WTC11 (cell line): ENCODE results near the gene SBF2. TPM values are rescaled to one million over a fixed set of nuclear protein-coding genes. Genes with fewer than 3 reads are reported as not detected.

Source experiments
- ATAC-seq: fragments of 200-7000 bp; cut with Tn5 transposase; 2 replicates; pipeline ENCODE4 v1.10.0; 2021; ENCODE audit warnings: mild to moderate bottlenecking, moderate library complexity
- CTCF ChIA-PET: fragments of 300-600 bp; sonication (Branson Sonifier 250); formaldehyde crosslinking; loops from one replicate; lab custom pipeline; 2021; ENCODE audit warnings: antibody characterized with exemption; lab: Charles Lee
- POLR2A ChIA-PET: fragments of 350-600 bp; sonication (Branson Sonifier 250); formaldehyde crosslinking; loops from one replicate; lab custom pipeline; 2021; ENCODE audit warnings: antibody characterized with exemption; lab: Charles Lee
- DNase-seq: peaks from one replicate; pipeline ENCODE4 v3.0.0; 2021; ENCODE audit warnings: low spot score
- H3K27ac Mint-ChIP-seq: 2 replicates; pipeline ENCODE4 v1.8.0; 2021; ENCODE audit warnings: mixed read lengths
- H3K27me3 Mint-ChIP-seq: 2 replicates; pipeline ENCODE4 v1.8.0; 2021; ENCODE audit warnings: low read depth, mild to moderate bottlenecking, moderate library complexity, mixed read lengths
- H3K36me3 Mint-ChIP-seq: 2 replicates; pipeline ENCODE4 v1.8.0; 2021; ENCODE audit warnings: mixed read lengths
- H3K4me1 Mint-ChIP-seq: 2 replicates; pipeline ENCODE4 v1.8.0; 2022; ENCODE audit warnings: mixed read lengths
- H3K4me3 Mint-ChIP-seq: 2 replicates; pipeline ENCODE4 v1.8.0; 2021; ENCODE audit warnings: mild to moderate bottlenecking, moderate library complexity, mixed read lengths
- H3K9me3 Mint-ChIP-seq: 2 replicates; pipeline ENCODE4 v1.8.0; 2021; ENCODE audit warnings: mixed read lengths
- CREM ChIP-seq: sonication (generic); formaldehyde crosslinking; IDR thresholded peaks from 2 replicates; pipeline ENCODE4 v1.8.1; 2022; ENCODE audit warnings: mild to moderate bottlenecking, missing genetic modification reagents, moderate library complexity
- ESRRA ChIP-seq: sonication (generic); formaldehyde crosslinking; IDR thresholded peaks from 2 replicates; pipeline ENCODE4 v1.8.1; 2022; ENCODE audit warnings: mild to moderate bottlenecking, missing genetic modification reagents, borderline replicate concordance
- KAT7 ChIP-seq: sonication (generic); formaldehyde crosslinking; IDR thresholded peaks from 2 replicates; pipeline ENCODE4 v1.8.1; 2023; ENCODE audit warnings: missing genetic modification reagents, mild to moderate bottlenecking, borderline replicate concordance
- NFE2L1 ChIP-seq: sonication (generic); formaldehyde crosslinking; IDR thresholded peaks from 2 replicates; pipeline ENCODE4 v1.8.1; 2023; ENCODE audit warnings: missing genetic modification reagents
- NR1H2 ChIP-seq: sonication (generic); formaldehyde crosslinking; IDR thresholded peaks from 2 replicates; pipeline ENCODE4 v1.9.0; 2021; ENCODE audit warnings: mild to moderate bottlenecking, moderate library complexity, missing genetic modification reagents
- SMAD3 ChIP-seq: sonication (generic); formaldehyde crosslinking; IDR thresholded peaks from 2 replicates; pipeline ENCODE4 v1.8.0; 2022; ENCODE audit warnings: missing genetic modification reagents, mild to moderate bottlenecking, borderline replicate concordance
- TCF7 ChIP-seq: sonication (generic); formaldehyde crosslinking; IDR thresholded peaks from 2 replicates; pipeline ENCODE4 v1.8.0; 2022; ENCODE audit warnings: mild to moderate bottlenecking, low read depth, missing genetic modification reagents, moderate library complexity
- ZBTB21 ChIP-seq: sonication (generic); formaldehyde crosslinking; IDR thresholded peaks from 2 replicates; pipeline ENCODE4 v1.8.1; 2023; ENCODE audit warnings: mild to moderate bottlenecking, missing genetic modification reagents, borderline replicate concordance
- ZNF219 ChIP-seq: sonication (generic); formaldehyde crosslinking; IDR thresholded peaks from 2 replicates; pipeline ENCODE4 v1.8.0; 2023; ENCODE audit warnings: missing genetic modification reagents, mild to moderate bottlenecking, borderline replicate concordance
- ZNF263 ChIP-seq: sonication (generic); formaldehyde crosslinking; IDR thresholded peaks from 2 replicates; pipeline ENCODE4 v1.8.1; 2022; ENCODE audit warnings: low read depth, mild to moderate bottlenecking, moderate library complexity, missing genetic modification reagents
- ZNF317 ChIP-seq: sonication (generic); formaldehyde crosslinking; IDR thresholded peaks from 2 replicates; pipeline ENCODE4 v1.8.1; 2023; ENCODE audit warnings: low read depth, mild to moderate bottlenecking, moderate library complexity, missing genetic modification reagents, borderline replicate concordance
- total RNA-seq: library from RNA; stranded (reverse); gene quantifications from 3 replicates; pipeline ENCODE4 v1.2.3, GENCODE V29; 2021
- TF ChIP-seq, protein P1 (sequence below): sonication (generic); formaldehyde crosslinking; conservative IDR thresholded peaks from 2 replicates; pipeline ENCODE4 v1.8.1; 2023; ENCODE audit warnings: mild to moderate bottlenecking, low read depth, missing genetic modification reagents, moderate library complexity
- TF ChIP-seq, protein P2 (sequence below): sonication (generic); formaldehyde crosslinking; IDR thresholded peaks from 2 replicates; pipeline ENCODE4 v1.8.0; 2022; ENCODE audit warnings: mild to moderate bottlenecking, missing genetic modification reagents
- TF ChIP-seq, protein P3 (sequence below): fragments of 250-450 bp; sonication (Bioruptor Pico); IDR thresholded peaks from 2 replicates; pipeline ENCODE4 v2.1.2; 2022; ENCODE audit warnings: mild to moderate bottlenecking, moderate library complexity
- TF ChIP-seq, protein P4 (sequence below): sonication (generic); formaldehyde crosslinking; IDR thresholded peaks from 2 replicates; pipeline ENCODE4 v1.8.1; 2022; ENCODE audit warnings: mild to moderate bottlenecking, moderate library complexity, missing genetic modification reagents
- TF ChIP-seq, protein P5 (sequence below): sonication (generic); formaldehyde crosslinking; IDR thresholded peaks from 2 replicates; pipeline ENCODE4 v1.8.1; 2023; ENCODE audit warnings: mild to moderate bottlenecking, missing genetic modification reagents, borderline replicate concordance
- TF ChIP-seq, protein P6 (sequence below): sonication (generic); formaldehyde crosslinking; IDR thresholded peaks from 2 replicates; pipeline ENCODE4 v1.8.0; 2022; ENCODE audit warnings: mild to moderate bottlenecking, missing genetic modification reagents
- TF ChIP-seq, protein P7 (sequence below): fragments of 250-450 bp; sonication (Bioruptor Pico); IDR thresholded peaks from 2 replicates; pipeline ENCODE4 v1.8.0; 2021; ENCODE audit warnings: mild to moderate bottlenecking
- TF ChIP-seq, protein P8 (sequence below): fragments of 250-450 bp; sonication (Bioruptor Pico); IDR thresholded peaks from 2 replicates; pipeline ENCODE4 v1.9.0; 2021; ENCODE audit warnings: mild to moderate bottlenecking
- TF ChIP-seq, protein P9 (sequence below): fragments of 250-450 bp; sonication (Bioruptor Pico); IDR thresholded peaks from 2 replicates; pipeline ENCODE4 v1.9.0; 2021; ENCODE audit warnings: mild to moderate bottlenecking

Gene SBF2
- total RNA-seq, 1 experiment from 2014 or later = 47.6 TPM

DNA sequence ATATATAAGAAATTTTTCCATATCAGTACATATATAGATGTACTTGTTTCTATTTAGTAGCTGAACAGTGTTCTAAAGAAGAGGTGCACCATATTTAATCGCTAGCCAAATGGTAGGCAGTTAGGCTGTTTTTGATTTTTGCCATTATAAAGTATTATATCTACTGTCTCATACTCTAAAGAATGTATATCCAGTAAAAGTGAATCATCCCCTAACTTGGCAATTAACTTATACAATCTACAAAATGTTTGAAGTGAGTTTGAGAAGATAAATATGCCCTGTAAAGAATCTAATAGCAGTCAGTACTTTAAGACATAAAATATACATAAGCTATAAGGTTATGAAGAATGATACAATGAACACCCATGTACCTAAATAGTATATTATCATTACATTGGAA, 338.6 kb downstream of the SBF2 start:
- POLR2A ChIA-PET = no interaction called here
- Mint-ChIP-seq H3K27ac (no peak overlapping the region), H3K36me3 (peaks cover 25% of the 10 kb centered on the region), H3K4me3 (no peak overlapping the region), H3K4me1 (peaks cover 6% of the 10 kb centered on the region), H3K9me3 (peaks cover 9% of the 10 kb centered on the region), H3K27me3 (no peaks in the 10 kb centered on the region)
- DNase-seq (no peak), ATAC-seq (no peak)
- CTCF ChIA-PET = no interaction called here
- TF ChIP-seq NFE2L1 (CRISPR knock-in tag) (no peak), ZNF219 (CRISPR knock-in tag) (no peak), NR1H2 (CRISPR knock-in tag) (no peak), CREM (CRISPR knock-in tag) (no peak), ESRRA (CRISPR knock-in tag) (no peak), ZNF263 (CRISPR knock-in tag) (no peak), ZBTB21 (no peak)
- TF ChIP-seq, protein P1, sequence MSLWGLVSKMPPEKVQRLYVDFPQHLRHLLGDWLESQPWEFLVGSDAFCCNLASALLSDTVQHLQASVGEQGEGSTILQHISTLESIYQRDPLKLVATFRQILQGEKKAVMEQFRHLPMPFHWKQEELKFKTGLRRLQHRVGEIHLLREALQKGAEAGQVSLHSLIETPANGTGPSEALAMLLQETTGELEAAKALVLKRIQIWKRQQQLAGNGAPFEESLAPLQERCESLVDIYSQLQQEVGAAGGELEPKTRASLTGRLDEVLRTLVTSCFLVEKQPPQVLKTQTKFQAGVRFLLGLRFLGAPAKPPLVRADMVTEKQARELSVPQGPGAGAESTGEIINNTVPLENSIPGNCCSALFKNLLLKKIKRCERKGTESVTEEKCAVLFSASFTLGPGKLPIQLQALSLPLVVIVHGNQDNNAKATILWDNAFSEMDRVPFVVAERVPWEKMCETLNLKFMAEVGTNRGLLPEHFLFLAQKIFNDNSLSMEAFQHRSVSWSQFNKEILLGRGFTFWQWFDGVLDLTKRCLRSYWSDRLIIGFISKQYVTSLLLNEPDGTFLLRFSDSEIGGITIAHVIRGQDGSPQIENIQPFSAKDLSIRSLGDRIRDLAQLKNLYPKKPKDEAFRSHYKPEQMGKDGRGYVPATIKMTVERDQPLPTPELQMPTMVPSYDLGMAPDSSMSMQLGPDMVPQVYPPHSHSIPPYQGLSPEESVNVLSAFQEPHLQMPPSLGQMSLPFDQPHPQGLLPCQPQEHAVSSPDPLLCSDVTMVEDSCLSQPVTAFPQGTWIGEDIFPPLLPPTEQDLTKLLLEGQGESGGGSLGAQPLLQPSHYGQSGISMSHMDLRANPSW = no peak
- TF ChIP-seq, protein P2, sequence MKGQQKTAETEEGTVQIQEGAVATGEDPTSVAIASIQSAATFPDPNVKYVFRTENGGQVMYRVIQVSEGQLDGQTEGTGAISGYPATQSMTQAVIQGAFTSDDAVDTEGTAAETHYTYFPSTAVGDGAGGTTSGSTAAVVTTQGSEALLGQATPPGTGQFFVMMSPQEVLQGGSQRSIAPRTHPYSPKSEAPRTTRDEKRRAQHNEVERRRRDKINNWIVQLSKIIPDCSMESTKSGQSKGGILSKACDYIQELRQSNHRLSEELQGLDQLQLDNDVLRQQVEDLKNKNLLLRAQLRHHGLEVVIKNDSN (CRISPR knock-in tag) = no peak
- TF ChIP-seq, protein P3, sequence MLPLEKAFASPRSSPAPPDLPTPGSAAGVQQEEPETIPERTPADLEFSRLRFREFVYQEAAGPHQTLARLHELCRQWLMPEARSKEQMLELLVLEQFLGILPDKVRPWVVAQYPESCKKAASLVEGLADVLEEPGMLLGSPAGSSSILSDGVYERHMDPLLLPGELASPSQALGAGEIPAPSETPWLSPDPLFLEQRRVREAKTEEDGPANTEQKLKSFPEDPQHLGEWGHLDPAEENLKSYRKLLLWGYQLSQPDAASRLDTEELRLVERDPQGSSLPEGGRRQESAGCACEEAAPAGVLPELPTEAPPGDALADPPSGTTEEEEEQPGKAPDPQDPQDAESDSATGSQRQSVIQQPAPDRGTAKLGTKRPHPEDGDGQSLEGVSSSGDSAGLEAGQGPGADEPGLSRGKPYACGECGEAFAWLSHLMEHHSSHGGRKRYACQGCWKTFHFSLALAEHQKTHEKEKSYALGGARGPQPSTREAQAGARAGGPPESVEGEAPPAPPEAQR (CRISPR knock-in tag) = no peak
- TF ChIP-seq, protein P4, sequence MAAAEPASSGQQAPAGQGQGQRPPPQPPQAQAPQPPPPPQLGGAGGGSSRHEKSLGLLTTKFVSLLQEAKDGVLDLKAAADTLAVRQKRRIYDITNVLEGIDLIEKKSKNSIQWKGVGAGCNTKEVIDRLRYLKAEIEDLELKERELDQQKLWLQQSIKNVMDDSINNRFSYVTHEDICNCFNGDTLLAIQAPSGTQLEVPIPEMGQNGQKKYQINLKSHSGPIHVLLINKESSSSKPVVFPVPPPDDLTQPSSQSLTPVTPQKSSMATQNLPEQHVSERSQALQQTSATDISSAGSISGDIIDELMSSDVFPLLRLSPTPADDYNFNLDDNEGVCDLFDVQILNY (CRISPR knock-in tag) = no peak
- TF ChIP-seq, protein P5, sequence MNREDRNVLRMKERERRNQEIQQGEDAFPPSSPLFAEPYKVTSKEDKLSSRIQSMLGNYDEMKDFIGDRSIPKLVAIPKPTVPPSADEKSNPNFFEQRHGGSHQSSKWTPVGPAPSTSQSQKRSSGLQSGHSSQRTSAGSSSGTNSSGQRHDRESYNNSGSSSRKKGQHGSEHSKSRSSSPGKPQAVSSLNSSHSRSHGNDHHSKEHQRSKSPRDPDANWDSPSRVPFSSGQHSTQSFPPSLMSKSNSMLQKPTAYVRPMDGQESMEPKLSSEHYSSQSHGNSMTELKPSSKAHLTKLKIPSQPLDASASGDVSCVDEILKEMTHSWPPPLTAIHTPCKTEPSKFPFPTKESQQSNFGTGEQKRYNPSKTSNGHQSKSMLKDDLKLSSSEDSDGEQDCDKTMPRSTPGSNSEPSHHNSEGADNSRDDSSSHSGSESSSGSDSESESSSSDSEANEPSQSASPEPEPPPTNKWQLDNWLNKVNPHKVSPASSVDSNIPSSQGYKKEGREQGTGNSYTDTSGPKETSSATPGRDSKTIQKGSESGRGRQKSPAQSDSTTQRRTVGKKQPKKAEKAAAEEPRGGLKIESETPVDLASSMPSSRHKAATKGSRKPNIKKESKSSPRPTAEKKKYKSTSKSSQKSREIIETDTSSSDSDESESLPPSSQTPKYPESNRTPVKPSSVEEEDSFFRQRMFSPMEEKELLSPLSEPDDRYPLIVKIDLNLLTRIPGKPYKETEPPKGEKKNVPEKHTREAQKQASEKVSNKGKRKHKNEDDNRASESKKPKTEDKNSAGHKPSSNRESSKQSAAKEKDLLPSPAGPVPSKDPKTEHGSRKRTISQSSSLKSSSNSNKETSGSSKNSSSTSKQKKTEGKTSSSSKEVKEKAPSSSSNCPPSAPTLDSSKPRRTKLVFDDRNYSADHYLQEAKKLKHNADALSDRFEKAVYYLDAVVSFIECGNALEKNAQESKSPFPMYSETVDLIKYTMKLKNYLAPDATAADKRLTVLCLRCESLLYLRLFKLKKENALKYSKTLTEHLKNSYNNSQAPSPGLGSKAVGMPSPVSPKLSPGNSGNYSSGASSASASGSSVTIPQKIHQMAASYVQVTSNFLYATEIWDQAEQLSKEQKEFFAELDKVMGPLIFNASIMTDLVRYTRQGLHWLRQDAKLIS (CRISPR knock-in tag) = no peak
- TF ChIP-seq, protein P6, sequence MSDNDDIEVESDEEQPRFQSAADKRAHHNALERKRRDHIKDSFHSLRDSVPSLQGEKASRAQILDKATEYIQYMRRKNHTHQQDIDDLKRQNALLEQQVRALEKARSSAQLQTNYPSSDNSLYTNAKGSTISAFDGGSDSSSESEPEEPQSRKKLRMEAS = no peak

DNA sequence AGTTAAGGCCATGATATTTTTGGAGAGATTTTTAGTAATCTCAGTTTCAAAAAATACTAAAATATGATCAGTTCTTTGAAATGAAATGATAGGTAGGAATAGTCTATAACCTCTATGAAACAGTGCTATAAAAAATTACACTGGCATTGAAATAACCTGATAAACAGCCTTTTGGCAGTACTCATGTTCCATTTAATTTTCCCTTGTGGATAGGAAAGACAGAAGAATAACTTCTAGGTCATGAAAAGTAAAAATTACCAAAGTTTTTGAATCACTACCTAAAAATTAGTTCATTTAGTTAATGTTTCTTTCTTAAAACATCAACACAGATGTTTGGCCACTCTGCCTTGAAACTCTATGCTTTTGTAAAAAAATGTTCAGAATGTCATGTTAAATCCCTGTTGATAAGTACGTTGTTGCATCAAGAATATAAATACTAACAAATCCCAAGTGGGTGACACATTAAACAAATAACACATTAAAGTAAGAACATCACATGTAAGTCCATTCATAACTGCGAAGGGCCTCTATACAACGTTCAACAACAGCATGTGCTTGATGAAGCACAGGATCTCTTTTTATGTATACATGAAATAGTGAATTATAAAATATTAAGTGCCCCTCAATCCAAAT, 339.9 kb downstream of the SBF2 start:
- Mint-ChIP-seq H3K4me3 (no peak overlapping the region), H3K27ac (no peak overlapping the region), H3K4me1 (peaks cover 6% of the 10 kb centered on the region), H3K9me3 (peaks cover 9% of the 10 kb centered on the region), H3K36me3 (peaks cover 17% of the 10 kb centered on the region), H3K27me3 (no peaks in the 10 kb centered on the region)
- ATAC-seq (no peak), DNase-seq (no peak)
- POLR2A ChIA-PET = no interaction called here
- CTCF ChIA-PET = no interaction called here
- no peak for TF ChIP-seq TCF7 (CRISPR knock-in tag)
- TF ChIP-seq, protein P7, sequence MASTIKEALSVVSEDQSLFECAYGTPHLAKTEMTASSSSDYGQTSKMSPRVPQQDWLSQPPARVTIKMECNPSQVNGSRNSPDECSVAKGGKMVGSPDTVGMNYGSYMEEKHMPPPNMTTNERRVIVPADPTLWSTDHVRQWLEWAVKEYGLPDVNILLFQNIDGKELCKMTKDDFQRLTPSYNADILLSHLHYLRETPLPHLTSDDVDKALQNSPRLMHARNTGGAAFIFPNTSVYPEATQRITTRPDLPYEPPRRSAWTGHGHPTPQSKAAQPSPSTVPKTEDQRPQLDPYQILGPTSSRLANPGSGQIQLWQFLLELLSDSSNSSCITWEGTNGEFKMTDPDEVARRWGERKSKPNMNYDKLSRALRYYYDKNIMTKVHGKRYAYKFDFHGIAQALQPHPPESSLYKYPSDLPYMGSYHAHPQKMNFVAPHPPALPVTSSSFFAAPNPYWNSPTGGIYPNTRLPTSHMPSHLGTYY (CRISPR knock-in tag) = no peak
- TF ChIP-seq KAT7 (CRISPR knock-in tag) = no peak
- no peak for TF ChIP-seq ZNF317 (CRISPR knock-in tag)
- TF ChIP-seq SMAD3 (CRISPR knock-in tag) = no peak
- TF ChIP-seq CREM (CRISPR knock-in tag) = no peak
- TF ChIP-seq, protein P8, sequence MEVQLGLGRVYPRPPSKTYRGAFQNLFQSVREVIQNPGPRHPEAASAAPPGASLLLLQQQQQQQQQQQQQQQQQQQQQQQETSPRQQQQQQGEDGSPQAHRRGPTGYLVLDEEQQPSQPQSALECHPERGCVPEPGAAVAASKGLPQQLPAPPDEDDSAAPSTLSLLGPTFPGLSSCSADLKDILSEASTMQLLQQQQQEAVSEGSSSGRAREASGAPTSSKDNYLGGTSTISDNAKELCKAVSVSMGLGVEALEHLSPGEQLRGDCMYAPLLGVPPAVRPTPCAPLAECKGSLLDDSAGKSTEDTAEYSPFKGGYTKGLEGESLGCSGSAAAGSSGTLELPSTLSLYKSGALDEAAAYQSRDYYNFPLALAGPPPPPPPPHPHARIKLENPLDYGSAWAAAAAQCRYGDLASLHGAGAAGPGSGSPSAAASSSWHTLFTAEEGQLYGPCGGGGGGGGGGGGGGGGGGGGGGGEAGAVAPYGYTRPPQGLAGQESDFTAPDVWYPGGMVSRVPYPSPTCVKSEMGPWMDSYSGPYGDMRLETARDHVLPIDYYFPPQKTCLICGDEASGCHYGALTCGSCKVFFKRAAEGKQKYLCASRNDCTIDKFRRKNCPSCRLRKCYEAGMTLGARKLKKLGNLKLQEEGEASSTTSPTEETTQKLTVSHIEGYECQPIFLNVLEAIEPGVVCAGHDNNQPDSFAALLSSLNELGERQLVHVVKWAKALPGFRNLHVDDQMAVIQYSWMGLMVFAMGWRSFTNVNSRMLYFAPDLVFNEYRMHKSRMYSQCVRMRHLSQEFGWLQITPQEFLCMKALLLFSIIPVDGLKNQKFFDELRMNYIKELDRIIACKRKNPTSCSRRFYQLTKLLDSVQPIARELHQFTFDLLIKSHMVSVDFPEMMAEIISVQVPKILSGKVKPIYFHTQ = no peak
- TF ChIP-seq, protein P9, sequence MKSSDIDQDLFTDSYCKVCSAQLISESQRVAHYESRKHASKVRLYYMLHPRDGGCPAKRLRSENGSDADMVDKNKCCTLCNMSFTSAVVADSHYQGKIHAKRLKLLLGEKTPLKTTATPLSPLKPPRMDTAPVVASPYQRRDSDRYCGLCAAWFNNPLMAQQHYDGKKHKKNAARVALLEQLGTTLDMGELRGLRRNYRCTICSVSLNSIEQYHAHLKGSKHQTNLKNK = no peak
